Stimulated activated effector memory CD8-positive, alpha-beta T cell treated with anti-CD3 and anti-CD28 coated beads, Interleukin-12 subunit alpha, Interleukin-12 subunit beta, amount 100 ng/mL, for 72 hours (primary cell): ENCODE results near the gene VPS8.

ENCODE experiments used
- ATAC-seq: fragments of 150-1000 bp; cut with Tn5 transposase; 2 replicates; pipeline ENCODE4 v1.10.0; 2021
- DNase-seq, 2 donors: peaks; one replicate each; pipeline ENCODE4 v3.0.0; 2021 to 2022; ENCODE audit warnings: low spot score in 2 of 2
- H3K27ac Mint-ChIP-seq: one replicate; pipeline ENCODE4 v1.8.0; 2022; ENCODE audit warnings: mild to moderate bottlenecking, mixed read lengths
- H3K36me3 Mint-ChIP-seq: one replicate; pipeline ENCODE4 v1.8.0; 2022; ENCODE audit warnings: mild to moderate bottlenecking, mixed read lengths
- H3K4me1 Mint-ChIP-seq: one replicate; pipeline ENCODE4 v1.8.0; 2022; ENCODE audit warnings: mixed read lengths
- H3K4me3 Mint-ChIP-seq: one replicate; pipeline ENCODE4 v1.8.0; 2022; ENCODE audit warnings: mild to moderate bottlenecking, mixed read lengths
- H3K9me3 Mint-ChIP-seq: one replicate; pipeline ENCODE4 v1.8.0; 2022; ENCODE audit warnings: mixed read lengths

Gene VPS8

GRCh38 chr3:184798120-184798519 lies 13.8 kb upstream of the VPS8 start:
- no peak for ATAC-seq
- H3K36me3 Mint-ChIP-seq: no peaks in the 10 kb centered on the region

GRCh38 chr3:184800349-184800930 lies 11.5 kb upstream of the VPS8 start:
- H3K4me1 Mint-ChIP-seq: peaks cover 9% of the 10 kb centered on the region
- no peak overlapping the region for H3K4me3 Mint-ChIP-seq
- no peak for DNase-seq

More at GRCh38 chr3:184798120-184798519, 13.8 kb upstream of the VPS8 start:
- H3K9me3 Mint-ChIP-seq: no peaks in the 10 kb centered on the region
- no peak overlapping the region for H3K27ac Mint-ChIP-seq
- H3K4me1 Mint-ChIP-seq: peaks cover 9% of the 10 kb centered on the region
- DNase-seq: no peak
- no peak overlapping the region for H3K4me3 Mint-ChIP-seq

GRCh38 chr3:184801241-184801785 lies 10.7 kb upstream of the VPS8 start:
- no peak overlapping the region for H3K27ac Mint-ChIP-seq

More at GRCh38 chr3:184800349-184800930, 11.5 kb upstream of the VPS8 start:
- no peaks in the 10 kb centered on the region for H3K36me3 Mint-ChIP-seq
- H3K9me3 Mint-ChIP-seq: no peaks in the 10 kb centered on the region
- ATAC-seq: no peak
- no peak overlapping the region for H3K27ac Mint-ChIP-seq

DNA sequence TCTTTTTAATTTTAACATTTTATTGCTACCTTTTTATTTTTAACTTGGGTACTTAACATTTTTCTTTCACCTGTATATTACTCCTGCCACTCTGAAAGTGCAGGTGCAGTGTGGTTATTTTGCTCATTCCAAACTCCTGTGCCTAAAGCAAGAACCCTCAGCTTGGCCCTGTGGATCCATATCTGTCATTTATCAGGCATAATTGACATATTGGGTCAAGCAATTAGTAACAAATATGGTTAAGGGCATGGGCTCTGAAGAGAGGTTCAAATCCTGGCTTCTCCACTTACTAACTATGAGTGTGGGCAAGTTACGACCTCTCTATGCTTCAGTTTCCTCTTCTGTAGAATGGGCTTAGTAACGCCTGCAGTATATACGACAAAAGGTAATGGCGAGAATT lies 9.8 kb upstream of the VPS8 start:
- no peak overlapping the region for H3K27ac Mint-ChIP-seq
- no peak for ATAC-seq

More at GRCh38 chr3:184801241-184801785, 10.7 kb upstream of the VPS8 start:
- ATAC-seq (no peak), DNase-seq (no peak)
- peaks cover 9% of the 10 kb centered on the region for H3K4me1 Mint-ChIP-seq
- no peaks in the 10 kb centered on the region for H3K36me3 Mint-ChIP-seq
- H3K9me3 Mint-ChIP-seq: no peaks in the 10 kb centered on the region
- no peak overlapping the region for H3K4me3 Mint-ChIP-seq

GRCh38 chr3:184804801-184805200 lies 7.2 kb upstream of the VPS8 start:
- no peak overlapping the region for H3K27ac Mint-ChIP-seq
- H3K9me3 Mint-ChIP-seq: no peaks in the 10 kb centered on the region

More for the DNA sequence above, 9.8 kb upstream of the VPS8 start:
- no peak for DNase-seq
- no peaks in the 10 kb centered on the region for H3K9me3 Mint-ChIP-seq
- peaks cover under 1% of the 10 kb centered on the region for H3K4me1 Mint-ChIP-seq
- H3K4me3 Mint-ChIP-seq: no peak overlapping the region
- H3K36me3 Mint-ChIP-seq: no peaks in the 10 kb centered on the region

GRCh38 chr3:184805351-184806038 lies 6.5 kb upstream of the VPS8 start:
- no peak for DNase-seq
- Mint-ChIP-seq H3K36me3 (no peaks in the 10 kb centered on the region), H3K9me3 (no peaks in the 10 kb centered on the region), H3K4me3 (no peak overlapping the region), H3K4me1 (peaks cover 6% of the 10 kb centered on the region), H3K27ac (no peak overlapping the region)
- ATAC-seq: no peak

More at GRCh38 chr3:184804801-184805200, 7.2 kb upstream of the VPS8 start:
- DNase-seq (no peak), ATAC-seq (no peak)
- Mint-ChIP-seq H3K36me3 (no peaks in the 10 kb centered on the region), H3K4me1 (no peaks in the 10 kb centered on the region), H3K4me3 (no peak overlapping the region)

GRCh38 chr3:184806567-184807271 lies 5.2 kb upstream of the VPS8 start:
- H3K9me3 Mint-ChIP-seq: no peaks in the 10 kb centered on the region
- DNase-seq (no peak), ATAC-seq (no peak)
- H3K4me3 Mint-ChIP-seq: no peak overlapping the region
- peaks cover 2% of the 10 kb centered on the region for H3K36me3 Mint-ChIP-seq
- no peak overlapping the region for H3K27ac Mint-ChIP-seq
- peaks cover 18% of the 10 kb centered on the region for H3K4me1 Mint-ChIP-seq

GRCh38 chr3:184807549-184807948 lies 4.4 kb upstream of the VPS8 start:
- DNase-seq: no peak
- Mint-ChIP-seq H3K27ac (no peak overlapping the region), H3K9me3 (no peaks in the 10 kb centered on the region), H3K4me1 (peaks cover 24% of the 10 kb centered on the region), H3K36me3 (peaks cover 8% of the 10 kb centered on the region), H3K4me3 (no peak overlapping the region)
- ATAC-seq: no peak

- no peaks in the 10 kb centered on the region for H3K9me3 Mint-ChIP-seq
- peaks cover 29% of the 10 kb centered on the region for H3K4me1 Mint-ChIP-seq
- H3K27ac Mint-ChIP-seq: no peak overlapping the region
- no peak for ATAC-seq
- no peak for DNase-seq
- H3K4me3 Mint-ChIP-seq: no peak overlapping the region
- peaks cover 8% of the 10 kb centered on the region for H3K36me3 Mint-ChIP-seq
These were observed 3.9 kb upstream of the VPS8 start for GRCh38 chr3:184808021-184808420.

GRCh38 chr3:184810146-184810545 lies 1.8 kb upstream of the VPS8 start:
- no peak for ATAC-seq
- H3K27ac Mint-ChIP-seq: no peak overlapping the region
- H3K9me3 Mint-ChIP-seq: no peaks in the 10 kb centered on the region
- no peak overlapping the region for H3K4me3 Mint-ChIP-seq
- DNase-seq: no peak
- peaks cover 44% of the 10 kb centered on the region for H3K4me1 Mint-ChIP-seq
- peaks cover 8% of the 10 kb centered on the region for H3K36me3 Mint-ChIP-seq

- Mint-ChIP-seq H3K9me3 (no peaks in the 10 kb centered on the region), H3K36me3 (peaks cover 12% of the 10 kb centered on the region), H3K4me1 (peaks cover 44% of the 10 kb centered on the region), H3K4me3 (peak overlapping the region; percentile 85), H3K27ac (peak overlapping the region; percentile 96)
- DNase-seq: peak in 1 of 2 donors; percentile 68
- ATAC-seq: peak; percentile 65
These were observed 932 bp upstream of the VPS8 start for GRCh38 chr3:184811034-184811433.

DNA sequence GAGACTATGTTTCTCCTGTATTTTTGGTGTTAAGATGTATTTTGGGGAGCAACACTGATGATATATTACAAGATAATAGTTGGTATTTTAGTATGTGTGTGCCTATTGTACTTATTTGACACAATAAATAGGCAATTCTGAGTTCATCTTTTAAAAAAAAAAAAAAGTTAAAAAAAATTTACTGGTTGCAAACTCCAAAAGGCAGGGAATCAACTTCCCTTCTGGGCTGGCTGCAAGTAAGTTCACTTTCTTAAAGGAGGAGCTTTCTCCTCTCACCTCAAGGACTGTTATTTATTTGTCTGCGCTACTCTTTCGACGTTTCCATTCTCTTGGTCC lies 335 bp upstream of the VPS8 start:
- Mint-ChIP-seq H3K27ac (peak overlapping the region; percentile 96), H3K9me3 (no peaks in the 10 kb centered on the region), H3K36me3 (peaks cover 16% of the 10 kb centered on the region), H3K4me3 (peak overlapping the region; percentile 85), H3K4me1 (peaks cover 48% of the 10 kb centered on the region)
- ATAC-seq: no peak
- DNase-seq: no peak

DNA sequence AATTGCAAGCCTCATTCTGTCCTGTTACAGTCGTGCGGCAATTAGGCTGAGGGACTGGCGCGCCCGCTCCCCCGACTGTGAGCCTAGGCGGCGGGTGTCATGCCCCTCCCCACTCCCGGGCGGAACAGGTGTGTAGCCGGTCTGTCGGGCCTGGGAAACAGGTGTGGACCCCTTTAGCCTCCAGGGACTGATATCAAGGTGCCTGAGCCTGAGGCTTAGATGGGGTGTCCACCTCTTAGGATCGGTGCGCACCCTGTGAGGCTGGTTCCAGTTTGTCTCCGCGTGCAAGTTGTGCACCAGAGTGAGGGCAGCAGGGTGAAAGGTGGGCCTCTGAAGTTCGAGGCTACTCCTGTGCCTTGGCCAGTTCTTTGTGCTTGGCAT lies 686 bp downstream of the VPS8 start:
- Mint-ChIP-seq H3K27ac (peak overlapping the region; percentile 96), H3K4me3 (peak overlapping the region; percentile 85), H3K9me3 (no peaks in the 10 kb centered on the region), H3K4me1 (peaks cover 56% of the 10 kb centered on the region), H3K36me3 (peaks cover 16% of the 10 kb centered on the region)
- ATAC-seq: peak; percentile 1
- peak in 1 of 2 donors; percentile 19 for DNase-seq

GRCh38 chr3:184813357-184813756 lies 1.4 kb downstream of the VPS8 start:
- H3K36me3 Mint-ChIP-seq: peaks cover 16% of the 10 kb centered on the region
- DNase-seq (no peak), ATAC-seq (no peak)
- peak overlapping the region; percentile 85 for H3K4me3 Mint-ChIP-seq
- peaks cover 60% of the 10 kb centered on the region for H3K4me1 Mint-ChIP-seq
- peak overlapping the region; percentile 96 for H3K27ac Mint-ChIP-seq
- no peaks in the 10 kb centered on the region for H3K9me3 Mint-ChIP-seq

DNA sequence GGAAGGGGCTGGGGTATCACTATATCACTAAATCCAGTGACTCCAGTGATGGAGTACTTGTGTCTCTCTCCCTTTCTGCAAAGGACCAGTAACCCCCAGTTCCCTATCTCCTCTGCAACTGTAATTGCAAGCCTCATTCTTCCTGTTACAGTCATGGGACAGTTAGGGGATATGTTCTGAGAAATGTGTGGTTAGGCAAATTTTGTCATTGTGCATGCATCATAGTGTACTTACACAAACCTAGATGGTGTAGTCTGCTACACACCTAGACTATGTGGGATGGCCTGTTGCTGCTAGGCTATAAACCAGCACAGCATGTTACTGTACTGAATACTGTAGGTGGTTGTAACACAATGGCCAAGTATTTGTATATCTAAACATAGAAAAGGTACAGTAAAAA lies 2.2 kb downstream of the VPS8 start:
- DNase-seq: no peak
- H3K27ac Mint-ChIP-seq: peak overlapping the region; percentile 37

More for the DNA sequence above, 2.2 kb downstream of the VPS8 start:
- H3K36me3 Mint-ChIP-seq: peaks cover 16% of the 10 kb centered on the region
- H3K9me3 Mint-ChIP-seq: no peaks in the 10 kb centered on the region
- H3K4me1 Mint-ChIP-seq: peaks cover 60% of the 10 kb centered on the region
- peak overlapping the region; percentile 85 for H3K4me3 Mint-ChIP-seq
- ATAC-seq: peak; percentile 61
